HTERT RPE-1 (cell line): ENCODE data around the gene PI3.
"Not testable (repeated sequence)": the region's sequence is repeated elsewhere in the genome, so short reads cannot be mapped to it uniquely, and the experiment has no call there.

Source experiments
- in situ Hi-C: fragments of 300-500 bp; cut with MboI; formaldehyde crosslinking; loops from 4 replicates; pipeline ENCODE4 v1.14.3; 2020; ENCODE audit warnings: low sequenced_read_pairs

PI3 gene, protein sequence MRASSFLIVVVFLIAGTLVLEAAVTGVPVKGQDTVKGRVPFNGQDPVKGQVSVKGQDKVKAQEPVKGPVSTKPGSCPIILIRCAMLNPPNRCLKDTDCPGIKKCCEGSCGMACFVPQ

DNA sequence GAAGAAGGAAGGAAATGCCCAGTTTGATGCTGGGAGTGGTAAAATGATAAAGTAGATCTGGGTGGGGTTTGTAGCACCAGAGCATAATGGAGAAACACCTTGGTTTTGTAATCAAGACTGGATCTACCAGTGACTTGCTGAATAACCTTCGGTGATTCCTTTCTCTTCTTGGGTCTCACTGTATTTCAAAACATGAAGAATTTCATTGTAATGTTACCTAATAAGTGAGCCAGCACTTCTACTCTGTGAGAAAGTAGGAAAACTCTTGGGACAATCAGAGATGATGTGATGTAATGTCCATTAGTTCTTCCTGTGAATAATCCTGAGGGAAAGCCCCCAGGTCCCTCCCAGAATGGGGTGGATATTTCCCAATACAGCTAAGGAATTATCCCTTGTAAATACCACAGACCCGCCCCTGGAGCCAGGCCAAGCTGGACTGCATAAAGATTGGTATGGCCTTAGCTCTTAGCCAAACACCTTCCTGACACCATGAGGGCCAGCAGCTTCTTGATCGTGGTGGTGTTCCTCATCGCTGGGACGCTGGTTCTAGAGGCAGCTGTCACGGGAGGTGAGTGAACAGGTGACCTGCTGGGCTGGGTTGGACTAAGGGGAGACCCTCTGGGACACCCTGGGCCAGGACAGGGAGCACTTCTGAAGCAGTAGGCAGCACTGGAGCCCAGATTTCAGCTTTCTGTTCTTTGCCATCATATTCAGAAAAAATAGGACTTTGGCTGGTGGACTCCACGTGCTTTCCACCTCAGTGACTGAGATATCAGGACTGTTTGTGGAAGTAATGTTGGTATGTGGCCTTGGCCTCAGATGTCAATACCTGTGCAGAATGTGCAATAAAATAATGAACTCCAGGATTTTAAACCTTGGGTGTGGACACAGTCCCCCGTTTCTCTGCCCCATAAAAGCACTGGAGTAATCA is at the start of gene PI3:
Gene PI3, plus strand, starts transcription at position 469 of the 931 bp plus-strand sequence. Its CDS starts 21 bp downstream, at position 490.
- in situ Hi-C loops, result no loop called here

- in situ Hi-C loops, result no loop called here
These were observed 46.6 kb upstream of the PI3 start for GRCh38 chr20:45128099-45128498.

DNA sequence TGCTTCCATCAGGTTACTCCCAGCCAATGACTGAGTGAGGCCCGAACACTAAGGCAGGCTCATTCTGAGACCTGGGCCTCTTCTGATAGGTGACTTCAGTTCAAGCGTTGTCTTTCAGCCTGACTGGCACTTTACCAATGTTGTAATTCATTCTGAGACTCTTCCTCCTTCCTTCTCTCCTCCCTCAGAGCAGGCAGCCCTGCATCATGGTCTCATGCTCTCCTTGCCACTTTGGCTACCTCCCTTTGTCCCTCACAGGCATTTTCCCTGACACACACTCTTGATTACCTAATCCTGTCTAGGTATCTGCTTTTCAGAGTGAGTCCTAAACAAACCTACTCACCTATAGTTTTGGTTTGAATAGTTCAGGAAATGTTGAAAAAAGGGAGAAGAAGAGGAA is 37.8 kb upstream of the PI3 start:
- in situ Hi-C loops, result no loop called here

DNA sequence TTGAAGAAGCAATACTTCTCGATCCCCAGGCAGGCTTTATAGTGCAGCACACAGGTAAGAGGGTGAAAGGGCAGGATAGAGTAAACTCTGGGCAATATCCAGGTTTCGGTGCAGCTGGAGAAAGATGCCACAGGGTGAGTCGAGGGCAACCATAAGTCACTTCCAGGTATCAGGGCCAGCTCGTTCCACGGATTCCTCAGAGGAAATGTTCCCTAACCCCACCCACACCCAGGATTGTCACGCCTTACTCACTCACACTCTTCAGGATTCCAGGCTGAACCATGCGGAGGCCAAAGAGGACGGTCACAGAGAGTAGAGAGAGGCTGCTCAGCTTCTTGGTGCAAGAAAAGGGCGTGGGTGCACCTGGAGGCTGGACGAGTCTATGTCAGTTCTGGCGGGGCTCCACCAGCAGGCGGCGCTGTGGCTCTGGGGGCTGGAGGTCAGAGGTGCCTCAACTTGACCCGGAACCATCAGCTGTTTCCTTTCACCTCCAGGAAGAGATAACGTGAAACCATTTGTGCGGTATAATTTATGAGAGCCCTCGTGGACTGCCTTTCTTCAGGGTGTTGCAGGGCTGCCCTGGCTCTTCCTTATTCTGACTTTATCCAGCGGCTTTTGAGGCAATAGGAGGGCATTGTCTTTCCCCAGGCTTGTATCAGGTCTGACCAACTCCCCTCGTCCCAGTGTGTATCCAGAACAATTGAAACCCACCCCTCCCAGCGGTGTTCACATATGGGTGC is 36.0 kb upstream of the PI3 start:
- in situ Hi-C loops, result no loop called here

DNA sequence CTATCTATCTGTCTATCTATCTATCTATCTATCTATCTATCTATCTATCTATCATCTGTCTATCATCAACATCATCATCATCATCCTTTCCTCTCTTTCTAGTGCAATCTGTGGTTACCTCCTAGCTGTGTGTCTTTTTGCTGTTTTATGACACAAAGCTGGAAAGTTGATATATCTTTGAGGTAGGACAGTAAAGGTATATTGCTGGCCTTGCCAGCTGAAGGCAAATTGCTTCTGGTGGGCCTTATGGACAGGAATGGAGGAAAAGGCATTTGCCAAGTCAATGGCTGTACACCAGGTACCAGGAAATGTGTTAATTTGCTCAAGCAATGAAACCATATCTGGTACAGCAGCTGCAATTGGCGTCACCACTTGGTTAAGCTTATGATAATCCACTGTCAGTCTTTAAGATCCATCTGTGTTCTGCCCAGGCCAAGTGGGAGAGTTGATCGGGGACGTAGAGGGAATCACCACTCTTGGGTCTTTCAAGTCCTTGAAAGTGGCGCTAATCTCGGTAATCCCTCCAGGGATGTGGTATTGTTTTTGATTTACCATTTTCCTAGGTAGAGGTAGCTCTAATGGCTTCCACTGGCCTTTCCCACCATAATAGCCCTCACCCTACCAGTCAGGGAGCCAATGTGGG is 34.8 kb upstream of the PI3 start:
- in situ Hi-C loops, result not testable (repeated sequence)

DNA sequence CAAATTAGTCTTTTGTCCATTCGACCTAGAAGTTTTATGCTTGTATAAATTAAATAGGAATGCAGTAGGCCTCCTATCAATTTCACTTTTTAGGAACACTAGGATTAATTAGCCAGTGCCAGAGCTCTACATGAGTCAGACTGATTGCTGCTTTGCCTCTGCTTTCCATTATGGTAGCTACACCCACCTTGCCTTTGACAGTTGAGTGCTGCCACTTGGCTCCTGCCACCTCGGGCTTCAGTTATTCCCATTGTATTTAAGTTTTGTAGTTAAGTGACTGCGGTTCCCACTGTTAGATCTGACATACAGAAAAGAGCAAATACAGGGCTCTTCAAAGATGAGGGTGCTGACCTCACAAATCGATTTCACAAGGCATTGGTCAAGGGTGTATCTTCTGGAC is 33.9 kb upstream of the PI3 start:
- in situ Hi-C loops, result no loop called here

- in situ Hi-C loops, result no loop called here
These were observed 25.6 kb upstream of the PI3 start for GRCh38 chr20:45149062-45149461.

DNA sequence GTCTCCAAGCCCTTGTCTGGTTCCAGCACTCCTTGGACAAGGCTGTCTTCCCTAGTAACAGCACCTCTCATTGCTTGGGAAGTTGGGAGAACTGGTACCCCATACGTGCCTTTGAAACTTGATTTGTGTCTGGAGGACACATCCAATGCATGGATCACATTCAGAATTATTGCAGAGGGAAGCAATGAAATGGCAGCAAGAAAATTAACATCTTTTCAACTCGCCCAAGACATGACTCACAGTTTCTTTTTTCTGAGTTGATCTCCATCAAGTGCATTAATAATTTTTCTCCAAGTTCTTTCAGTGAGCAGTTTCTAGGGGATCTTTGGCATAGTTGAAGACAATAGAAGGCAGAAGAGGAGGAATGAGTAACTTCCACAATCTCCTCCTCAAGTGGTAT is 22.3 kb upstream of the PI3 start:
- in situ Hi-C loops, result no loop called here

DNA sequence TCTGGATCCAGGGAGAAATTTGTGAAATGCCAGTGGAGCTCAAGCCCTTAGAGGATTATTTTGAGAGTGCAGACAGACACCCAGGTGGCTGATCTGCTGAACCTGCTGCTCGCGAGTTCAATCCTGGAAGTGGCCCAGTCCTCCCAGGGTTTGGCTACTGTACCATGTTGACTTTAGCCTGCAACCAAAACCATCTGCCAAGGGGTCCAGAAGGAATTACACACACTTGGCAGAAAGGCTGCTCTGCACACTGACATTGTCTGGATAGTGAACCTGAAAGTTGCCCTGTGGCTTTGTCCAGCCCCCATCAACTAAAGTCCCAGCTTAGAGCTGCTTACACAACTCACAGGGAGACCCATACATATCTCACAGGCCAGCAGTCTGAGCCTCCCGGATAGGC is 21.6 kb upstream of the PI3 start:
- in situ Hi-C loops, result no loop called here

- in situ Hi-C loops, result no loop called here
These were observed 20.9 kb upstream of the PI3 start for GRCh38 chr20:45153752-45154151.

GRCh38 chr20:45154183-45154582 is 20.5 kb upstream of the PI3 start:
- in situ Hi-C loops, result no loop called here

DNA sequence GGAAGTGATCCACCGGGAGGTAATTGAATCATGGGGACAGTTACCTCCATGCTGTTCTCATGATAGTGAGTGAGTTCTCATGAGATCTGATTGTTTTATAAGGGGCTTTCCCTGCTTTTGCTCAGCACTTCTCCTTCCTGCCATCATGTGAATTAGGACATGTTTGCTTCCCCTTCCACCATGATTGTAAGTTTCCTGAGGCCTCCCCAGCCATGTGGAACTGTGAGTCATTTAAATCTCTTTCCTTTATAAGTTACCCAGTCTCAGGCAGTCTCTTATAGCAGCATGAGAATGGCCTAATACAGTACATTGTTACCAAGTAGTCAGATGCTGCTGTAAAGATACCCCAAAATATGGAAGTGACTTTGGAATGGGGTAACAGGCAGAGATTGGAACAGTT is 19.9 kb upstream of the PI3 start:
- in situ Hi-C loops, result not testable (repeated sequence)

GRCh38 chr20:45156713-45157112 is 18.0 kb upstream of the PI3 start:
- in situ Hi-C loops, result no loop called here

DNA sequence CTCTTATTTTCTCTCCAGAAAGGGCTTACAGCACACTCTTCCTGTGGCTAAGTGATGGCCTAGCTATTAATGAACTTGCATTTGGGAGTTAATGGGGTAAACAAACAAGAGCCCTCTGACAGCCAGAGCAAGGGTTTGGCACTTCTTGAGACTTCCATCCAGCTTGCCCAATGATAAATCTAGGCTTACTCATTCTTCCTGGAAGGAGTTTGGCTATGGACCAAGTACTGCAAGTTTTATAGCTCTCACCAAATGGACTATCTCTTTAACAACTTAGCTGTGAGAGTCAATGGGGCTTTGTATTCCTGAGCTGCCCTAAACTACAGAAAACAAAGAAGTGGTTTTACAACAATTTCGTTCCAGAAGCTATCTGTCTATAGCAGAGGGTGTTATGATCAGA is 16.7 kb upstream of the PI3 start:
- in situ Hi-C loops, result no loop called here

GRCh38 chr20:45163083-45163803 is 11.5 kb upstream of the PI3 start:
- in situ Hi-C loops, result no loop called here

- in situ Hi-C loops, result no loop called here
These were observed 9.8 kb upstream of the PI3 start for GRCh38 chr20:45164906-45165305.

DNA sequence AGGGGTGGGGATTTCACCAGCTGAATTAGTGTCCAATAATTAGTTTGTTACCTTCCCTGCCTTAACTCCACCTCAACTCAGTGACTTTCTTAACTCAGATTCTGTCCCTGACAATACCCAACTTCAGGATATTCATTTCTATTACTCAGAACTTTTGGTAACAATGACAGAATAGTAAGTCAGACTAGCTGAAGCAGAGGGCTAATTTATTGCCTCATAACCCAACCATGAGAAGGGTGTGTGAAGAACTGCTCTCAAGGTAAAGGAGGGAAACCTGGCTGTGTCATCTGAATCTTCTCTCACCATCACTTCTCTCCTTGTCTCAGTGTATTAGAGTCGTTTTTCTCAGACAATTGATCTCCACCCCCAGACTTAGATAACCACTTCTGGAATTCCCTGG is 1.2 kb upstream of the PI3 start:
- in situ Hi-C loops, result no loop called here

GRCh38 chr20:45176526-45177267 is 2.0 kb downstream of the PI3 start:
- in situ Hi-C loops, result no loop called here

- in situ Hi-C loops, result no loop called here
These were observed 4.5 kb downstream of the PI3 start for GRCh38 chr20:45179166-45179565.

- in situ Hi-C loops, result no loop called here
These were observed 6.9 kb downstream of the PI3 start for GRCh38 chr20:45181639-45182038.
